CD8-positive, alpha-beta memory T cell (primary cell): Measurements from ENCODE around the gene ZDHHC7. TPM values are rescaled to one million over a fixed set of nuclear protein-coding genes. Genes with fewer than 3 reads are reported as not detected.

Experiments used
- CTCF ChIA-PET: fragments of 350-600 bp; sonication (Branson Sonifier 250); formaldehyde crosslinking; loops from one replicate; lab custom pipeline; 2021; ENCODE audit warnings: antibody characterized with exemption; lab: Charles Lee
- POLR2A ChIA-PET: fragments of 350-600 bp; sonication (Branson Sonifier 250); formaldehyde crosslinking; loops from one replicate; lab custom pipeline; 2021; ENCODE audit warnings: antibody characterized with exemption; lab: Charles Lee
- DNase-seq, 5 donors: peaks; one replicate each; pipeline versions ENCODE4 v3.0.0 to v3.0.0-alpha.2; 2020 to 2022; ENCODE audit warnings: mixed read lengths in 1 of 5
- H3K27ac ChIP-seq: one replicate; pipeline ENCODE4 v1.7.0; 2013; ENCODE audit warnings: low read depth, mild to moderate bottlenecking, low read length, moderate library complexity
- H3K27me3 ChIP-seq: 2 replicates; pipeline ENCODE4 v1.7.0; 2013; ENCODE audit warnings: low read length, mild to moderate bottlenecking; ENCODE audit not compliant: insufficient read depth, poor library complexity, severe bottlenecking
- H3K36me3 ChIP-seq: 2 replicates; pipeline ENCODE4 v1.7.0; 2013; ENCODE audit warnings: mild to moderate bottlenecking, low read length, moderate library complexity; ENCODE audit not compliant: insufficient read depth
- H3K4me1 ChIP-seq: 2 replicates; pipeline ENCODE4 v1.7.0; 2013; ENCODE audit warnings: mild to moderate bottlenecking, low read length, moderate library complexity; ENCODE audit not compliant: insufficient read depth
- H3K4me3 ChIP-seq: 2 replicates; pipeline ENCODE4 v1.7.0; 2013; ENCODE audit warnings: mild to moderate bottlenecking, low read length
- H3K9me3 ChIP-seq: 2 replicates; pipeline ENCODE4 v1.7.0; 2013; ENCODE audit warnings: mild to moderate bottlenecking, low read length
- H3K27ac Mint-ChIP-seq, 8 donors: one replicate each; pipeline ENCODE4 v1.8.0; 2020 to 2021; ENCODE audit warnings: mixed read lengths in 8 of 8, mild to moderate bottlenecking in 6 of 8, inconsistent platforms in 3 of 8, moderate library complexity in 3 of 8
- H3K27me3 Mint-ChIP-seq, 2 donors: one replicate each; pipeline ENCODE4 v1.8.0; 2020 to 2021; ENCODE audit warnings: mixed read lengths in 2 of 2, mild to moderate bottlenecking in 1 of 2, moderate library complexity in 1 of 2
- H3K36me3 Mint-ChIP-seq, 3 donors: one replicate each; pipeline ENCODE4 v1.8.0; 2020 to 2021; ENCODE audit warnings: mixed read lengths in 3 of 3, inconsistent platforms in 1 of 3, mild to moderate bottlenecking in 1 of 3
- H3K4me1 Mint-ChIP-seq, 3 donors: one replicate each; pipeline ENCODE4 v1.8.0; 2020 to 2021; ENCODE audit warnings: mixed read lengths in 3 of 3, inconsistent platforms in 1 of 3, mild to moderate bottlenecking in 1 of 3
- H3K4me3 Mint-ChIP-seq, 7 donors: one replicate each; pipeline ENCODE4 v1.8.0; 2020 to 2021; ENCODE audit warnings: mixed read lengths in 7 of 7, mild to moderate bottlenecking in 6 of 7, moderate library complexity in 4 of 7, inconsistent platforms in 2 of 7
- H3K9me3 Mint-ChIP-seq, 5 donors: one replicate each; pipeline ENCODE4 v1.8.0; 2020 to 2022; ENCODE audit warnings: mixed read lengths in 5 of 5, mild to moderate bottlenecking in 3 of 5, moderate library complexity in 2 of 5, inconsistent platforms in 1 of 5
- polyA plus RNA-seq: library from polyadenylated mRNA; unstranded; fragments of 300-500 nt; fragmentation: Illumina TruSeq; gene quantifications from one replicate; pipeline ENCODE4 v1.2.3, GENCODE V29; 2021
- total RNA-seq, 2 experiments: library from RNA; stranded (reverse); gene quantifications; one replicate each; pipeline ENCODE4 v1.2.3, GENCODE V29; 2021

ZDHHC7 gene
- total and polyA plus RNA-seq, 3 experiments from 2014 or later = 31.6 to 45.7 (median 32.6) TPM

- Mint-ChIP-seq H3K4me3 (no peak overlapping the region), H3K27ac (peak overlapping the region in 2 of 8 donors; percentile 43 to 54), H3K4me1 (no peaks in the 10 kb centered on the region), H3K27me3 (peaks cover 0 to 10% of the 10 kb centered on the region in 2 donors), H3K36me3 (no peaks in the 10 kb centered on the region), H3K9me3 (no peaks in the 10 kb centered on the region)
- ChIA-PET POLR2A (no interaction called here), CTCF (no interaction called here)
- Histone ChIP-seq H3K4me1 (no peaks in the 10 kb centered on the region), H3K27me3 (no peaks in the 10 kb centered on the region), H3K27ac (no peak overlapping the region), H3K4me3 (no peak overlapping the region), H3K9me3 (no peaks in the 10 kb centered on the region), H3K36me3 (no peaks in the 10 kb centered on the region)
- no peak for DNase-seq
These were observed 48.3 kb downstream of the ZDHHC7 start for GRCh38 chr16:84963066-84963465.

GRCh38 chr16:84960942-84961341 lies 50.4 kb downstream of the ZDHHC7 start:
- Histone ChIP-seq H3K4me3 (no peak overlapping the region), H3K9me3 (no peaks in the 10 kb centered on the region), H3K4me1 (no peaks in the 10 kb centered on the region), H3K36me3 (no peaks in the 10 kb centered on the region), H3K27ac (no peak overlapping the region), H3K27me3 (no peaks in the 10 kb centered on the region)
- no peaks in the 10 kb centered on the region for H3K9me3 Mint-ChIP-seq
- no peak overlapping the region for H3K27ac Mint-ChIP-seq
- POLR2A ChIA-PET = no interaction called here
- H3K4me3 Mint-ChIP-seq = no peak overlapping the region
- no peaks in the 10 kb centered on the region for H3K36me3 Mint-ChIP-seq
- CTCF ChIA-PET = interaction anchor here (1.6 to 1.9 kb wide), 2 partner anchors 9 to 10 kb away, joined by 6 to 7 read pairs; no protein-coding TSS in a partner anchor
- peaks cover 0 to 10% of the 10 kb centered on the region in 2 donors for H3K27me3 Mint-ChIP-seq
- no peaks in the 10 kb centered on the region for H3K4me1 Mint-ChIP-seq
- DNase-seq = no peak

GRCh38 chr16:84959784-84960417 lies 51.4 kb downstream of the ZDHHC7 start:
- no peaks in the 10 kb centered on the region for H3K27me3 ChIP-seq
- no peak overlapping the region for H3K4me3 ChIP-seq
- DNase-seq = no peak
- H3K36me3 ChIP-seq = no peaks in the 10 kb centered on the region
- no peaks in the 10 kb centered on the region for H3K4me1 ChIP-seq
- ChIA-PET POLR2A (no interaction called here), CTCF (no interaction called here)
- H3K27ac Mint-ChIP-seq = no peak overlapping the region
- H3K36me3 Mint-ChIP-seq = no peaks in the 10 kb centered on the region
- no peaks in the 10 kb centered on the region for H3K9me3 Mint-ChIP-seq
- H3K4me3 Mint-ChIP-seq = no peak overlapping the region
- H3K9me3 ChIP-seq = no peaks in the 10 kb centered on the region
- H3K27ac ChIP-seq = no peak overlapping the region
- H3K27me3 Mint-ChIP-seq = peaks cover 0 to 10% of the 10 kb centered on the region in 2 donors
- H3K4me1 Mint-ChIP-seq = no peaks in the 10 kb centered on the region

GRCh38 chr16:84959045-84959576 lies 52.2 kb downstream of the ZDHHC7 start:
- H3K27me3 ChIP-seq = no peaks in the 10 kb centered on the region
- H3K36me3 ChIP-seq = no peaks in the 10 kb centered on the region
- no peaks in the 10 kb centered on the region for H3K36me3 Mint-ChIP-seq
- H3K9me3 ChIP-seq = no peaks in the 10 kb centered on the region
- no peak overlapping the region for H3K27ac ChIP-seq
- ChIA-PET POLR2A (no interaction called here), CTCF (no interaction called here)
- no peak overlapping the region for H3K27ac Mint-ChIP-seq
- no peaks in the 10 kb centered on the region for H3K4me1 ChIP-seq
- DNase-seq = no peak
- peaks cover 0 to 10% of the 10 kb centered on the region in 2 donors for H3K27me3 Mint-ChIP-seq
- H3K4me3 ChIP-seq = no peak overlapping the region
- H3K4me1 Mint-ChIP-seq = no peaks in the 10 kb centered on the region
- no peaks in the 10 kb centered on the region for H3K9me3 Mint-ChIP-seq
- H3K4me3 Mint-ChIP-seq = no peak overlapping the region

GRCh38 chr16:84957792-84958191 lies 53.5 kb downstream of the ZDHHC7 start:
- Histone ChIP-seq H3K27me3 (no peaks in the 10 kb centered on the region), H3K36me3 (no peaks in the 10 kb centered on the region), H3K27ac (no peak overlapping the region), H3K4me1 (no peaks in the 10 kb centered on the region), H3K4me3 (no peak overlapping the region), H3K9me3 (no peaks in the 10 kb centered on the region)
- POLR2A ChIA-PET = no interaction called here
- Mint-ChIP-seq H3K4me3 (no peak overlapping the region), H3K27me3 (peaks cover 4 to 7% of the 10 kb centered on the region in 2 donors), H3K4me1 (no peaks in the 10 kb centered on the region), H3K27ac (no peak overlapping the region), H3K36me3 (no peaks in the 10 kb centered on the region), H3K9me3 (no peaks in the 10 kb centered on the region)
- DNase-seq = no peak
- CTCF ChIA-PET = no interaction called here

GRCh38 chr16:84957192-84957591 lies 54.1 kb downstream of the ZDHHC7 start:
- Mint-ChIP-seq H3K9me3 (no peaks in the 10 kb centered on the region), H3K4me1 (peaks cover 0 to 2% (median 0%) of the 10 kb centered on the region in 3 donors), H3K27me3 (peaks cover 4 to 9% of the 10 kb centered on the region in 2 donors), H3K4me3 (no peak overlapping the region), H3K36me3 (no peaks in the 10 kb centered on the region), H3K27ac (peak overlapping the region in 1 of 8 donors; percentile 50)
- ChIA-PET POLR2A (no interaction called here), CTCF (no interaction called here)
- Histone ChIP-seq H3K9me3 (no peaks in the 10 kb centered on the region), H3K27ac (no peak overlapping the region), H3K27me3 (no peaks in the 10 kb centered on the region), H3K4me1 (no peaks in the 10 kb centered on the region), H3K36me3 (no peaks in the 10 kb centered on the region), H3K4me3 (no peak overlapping the region)
- no peak for DNase-seq

GRCh38 chr16:84955427-84955826 lies 55.9 kb downstream of the ZDHHC7 start:
- no peak overlapping the region for H3K4me3 Mint-ChIP-seq
- H3K4me1 Mint-ChIP-seq = peaks cover 0 to 4% (median 0%) of the 10 kb centered on the region in 3 donors
- no peak overlapping the region for H3K4me3 ChIP-seq
- no peaks in the 10 kb centered on the region for H3K4me1 ChIP-seq
- no peak overlapping the region for H3K27ac ChIP-seq
- no peaks in the 10 kb centered on the region for H3K36me3 Mint-ChIP-seq
- H3K9me3 ChIP-seq = no peaks in the 10 kb centered on the region
- DNase-seq = no peak
- no peaks in the 10 kb centered on the region for H3K9me3 Mint-ChIP-seq
- ChIA-PET CTCF (interaction anchor here (1.0 to 6.3 kb wide), 2 partner anchors 198 to 202 kb away, joined by 3 to 66 read pairs; no protein-coding TSS in a partner anchor), POLR2A (no interaction called here)
- peak overlapping the region in 1 of 8 donors; percentile 75 for H3K27ac Mint-ChIP-seq
- no peaks in the 10 kb centered on the region for H3K27me3 ChIP-seq
- no peaks in the 10 kb centered on the region for H3K36me3 ChIP-seq
- peaks cover 4 to 7% of the 10 kb centered on the region in 2 donors for H3K27me3 Mint-ChIP-seq

GRCh38 chr16:84953190-84953746 lies 58.1 kb downstream of the ZDHHC7 start:
- no peak overlapping the region for H3K4me3 ChIP-seq
- no peaks in the 10 kb centered on the region for H3K36me3 ChIP-seq
- DNase-seq = no peak
- peak overlapping the region; percentile 39 for H3K27ac ChIP-seq
- Mint-ChIP-seq H3K27ac (no peak overlapping the region), H3K36me3 (no peaks in the 10 kb centered on the region), H3K9me3 (no peaks in the 10 kb centered on the region), H3K27me3 (peaks cover 4 to 7% of the 10 kb centered on the region in 2 donors), H3K4me3 (no peak overlapping the region), H3K4me1 (peaks cover 0 to 8% (median 0%) of the 10 kb centered on the region in 3 donors)
- POLR2A ChIA-PET = no interaction called here
- CTCF ChIA-PET = interaction anchor here (1.1 to 6.3 kb wide), 13 partner anchors 8 to 676 kb away, joined by 3 to 66 read pairs (median 6); no protein-coding TSS in a partner anchor
- H3K4me1 ChIP-seq = peaks cover 9% of the 10 kb centered on the region
- H3K27me3 ChIP-seq = no peaks in the 10 kb centered on the region
- H3K9me3 ChIP-seq = no peaks in the 10 kb centered on the region
